Right forelimb (tissue), 1 donor: Measurements from ENCODE around the gene PDHX.
"Not testable (repeated sequence)": the region's sequence is repeated elsewhere in the genome, so short reads cannot be mapped to it uniquely, and the experiment has no call there.

Experiments used
- DNase-seq: peaks from one replicate; pipeline ENCODE4 v3.0.0-alpha.2; 2018

PDHX gene

DNA sequence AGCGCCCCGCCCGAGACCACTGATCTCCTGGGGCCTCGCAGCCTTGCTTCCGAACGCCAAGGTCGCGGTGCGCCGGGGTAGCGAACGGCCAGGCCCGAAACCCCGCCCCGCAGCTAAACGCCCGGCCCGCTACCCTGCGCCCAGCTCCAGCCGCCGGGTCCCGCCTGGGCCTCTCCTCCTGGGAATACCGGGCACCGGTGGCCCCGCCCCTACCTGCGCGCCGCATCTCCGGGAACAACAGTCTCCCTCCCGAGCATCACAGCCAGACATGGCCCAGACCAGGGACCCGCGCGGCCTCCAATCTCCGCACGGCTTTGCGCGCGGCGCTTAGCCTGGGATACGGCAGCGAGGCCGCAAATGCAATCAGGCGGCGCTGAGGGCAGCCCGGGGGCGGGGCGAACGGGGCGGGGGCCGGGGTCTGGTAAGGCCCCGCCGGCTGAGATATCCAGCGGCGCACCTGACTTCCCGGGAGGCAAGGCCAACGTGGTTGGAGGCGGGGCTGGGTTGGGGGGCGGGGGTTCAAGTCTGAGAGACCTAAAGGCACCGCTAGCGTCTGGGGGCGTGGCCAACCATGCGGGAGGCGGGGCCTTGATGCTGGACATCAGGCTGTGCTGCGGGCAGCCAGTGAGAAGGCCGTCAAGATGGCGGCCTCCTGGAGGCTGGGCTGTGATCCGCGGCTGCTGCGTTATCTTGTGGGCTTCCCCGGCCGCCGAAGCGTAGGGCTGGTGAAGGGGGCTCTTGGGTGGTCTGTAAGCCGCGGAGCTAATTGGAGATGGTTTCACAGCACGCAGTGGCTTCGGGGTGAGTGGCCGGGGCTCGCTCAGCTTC is at the start of gene PDHX, which contains the start of gene APIP:
TSS of gene PDHX (plus strand) at position 604 of the 828 bp plus-strand sequence. CDS start at position 642, 38 bp downstream.
TSS of gene APIP (minus strand) at position 365 of the 828 bp plus-strand sequence. CDS start at position 270, 95 bp downstream.
- peak; percentile 99 for DNase-seq

DNA sequence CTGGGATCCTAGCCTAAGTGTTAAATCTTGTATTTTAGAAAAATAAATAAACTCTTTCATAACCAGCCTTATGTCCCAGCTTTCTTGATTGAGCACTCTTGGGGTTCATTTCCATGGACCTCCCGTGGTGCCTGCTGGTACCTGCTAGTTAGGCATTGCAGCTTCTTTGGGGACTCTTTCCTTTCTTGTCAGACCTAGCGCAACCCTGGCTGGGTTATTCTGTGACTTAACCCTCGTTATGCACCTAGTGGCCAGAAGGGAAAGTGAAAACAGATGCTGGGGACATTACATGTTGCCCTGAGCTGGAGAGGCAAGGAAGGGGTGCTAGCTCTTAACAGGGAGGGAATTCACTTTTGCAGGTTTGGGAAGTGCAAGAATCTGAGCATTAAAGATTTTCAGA is 47.0 kb upstream of the PDHX start:
- DNase-seq = no peak

DNA sequence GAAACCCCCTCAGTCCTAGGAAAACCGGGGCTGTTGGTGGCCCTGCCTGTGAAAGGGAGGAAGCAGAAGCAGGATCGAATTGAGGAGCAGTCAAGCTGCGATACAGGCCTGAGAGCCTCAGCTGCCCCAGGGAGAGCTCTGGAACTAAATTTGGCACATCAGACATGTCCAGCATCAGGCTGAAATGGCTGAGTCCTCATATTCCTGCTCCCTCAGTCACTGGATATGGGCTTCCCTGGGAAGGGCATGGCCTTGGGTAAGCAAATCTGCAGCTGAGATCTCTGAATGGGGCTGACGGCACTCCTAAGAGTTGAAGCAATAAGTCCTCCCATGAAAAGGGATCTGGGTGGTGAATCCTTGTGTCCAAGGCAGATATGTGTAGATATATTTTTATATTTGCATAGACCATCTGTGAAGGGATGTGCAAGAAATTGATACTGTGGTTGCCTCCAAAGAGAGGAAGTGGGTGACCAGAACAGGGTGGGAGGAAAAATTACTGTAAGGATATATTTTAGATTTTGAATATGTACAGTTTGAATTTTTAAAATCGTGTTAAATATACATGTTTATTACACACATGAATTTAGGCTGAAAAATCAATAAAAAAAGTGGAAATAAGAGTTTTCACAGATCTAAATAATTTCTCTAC is 45.7 kb upstream of the PDHX start:
- DNase-seq = no peak

DNA sequence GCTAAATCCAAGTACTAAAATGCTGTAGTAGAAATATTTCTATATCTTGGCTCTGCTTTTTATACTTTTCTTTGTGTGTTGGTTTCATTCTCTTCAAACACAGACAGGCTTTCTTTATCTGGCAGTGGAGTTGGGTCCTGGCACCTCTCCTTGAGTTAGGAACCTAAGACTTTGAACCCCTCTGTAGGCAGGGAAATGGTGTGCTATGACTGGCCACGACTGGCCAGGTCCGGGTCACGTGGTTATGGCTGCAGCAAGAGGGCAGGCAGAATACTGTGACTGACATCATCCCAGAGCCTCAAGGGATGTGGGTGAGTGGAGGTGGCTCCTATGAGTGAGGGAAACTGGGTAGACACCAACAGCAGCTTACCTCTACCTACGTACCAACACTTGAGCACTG is 42.2 kb upstream of the PDHX start:
- no peak for DNase-seq

DNA sequence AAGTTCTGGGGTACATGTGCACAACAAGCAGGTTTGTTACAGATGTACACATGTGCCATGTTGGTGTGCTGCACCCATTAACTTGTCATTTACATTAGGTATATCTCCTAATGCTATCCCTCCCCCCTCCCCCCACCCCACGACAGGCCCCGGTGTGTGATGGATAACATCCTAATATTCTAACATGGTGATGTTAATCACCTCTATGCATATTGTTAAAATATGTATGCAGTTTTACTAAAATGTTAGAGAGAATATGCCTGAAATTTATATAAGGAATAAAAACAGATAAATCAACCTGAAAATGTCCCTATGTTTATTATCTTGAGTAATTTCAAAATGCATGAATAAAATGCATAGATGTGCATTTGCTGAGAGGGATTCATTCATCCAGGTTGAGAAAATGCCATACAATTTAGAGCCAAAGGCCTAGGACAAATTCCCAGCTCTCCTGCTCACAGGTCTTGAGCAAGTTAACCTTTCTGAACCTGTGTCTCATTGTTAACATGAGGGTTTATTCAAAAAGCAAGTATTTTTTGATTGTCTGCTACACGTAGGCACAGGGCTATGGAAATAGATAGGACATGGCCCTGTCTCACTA is 38.9 kb upstream of the PDHX start:
- no peak for DNase-seq

DNA sequence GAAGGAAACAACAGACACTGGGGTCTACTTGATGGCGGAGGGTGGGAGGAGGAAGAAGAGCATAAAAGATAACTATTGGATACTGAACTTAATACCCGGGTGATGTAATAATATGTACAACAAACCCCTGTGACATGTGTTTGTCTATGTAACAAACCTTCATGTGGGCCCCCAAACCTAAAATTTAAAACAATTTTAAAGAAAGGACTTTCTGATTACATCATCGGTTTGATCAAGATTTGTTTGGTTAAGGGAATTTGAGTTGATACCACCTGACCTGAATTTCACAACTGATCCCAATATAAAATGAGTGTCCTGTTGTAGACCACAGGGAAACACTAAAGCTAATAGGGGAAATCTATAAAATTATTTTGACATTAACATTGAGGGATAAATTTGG is 34.5 kb upstream of the PDHX start:
- no peak for DNase-seq

DNA sequence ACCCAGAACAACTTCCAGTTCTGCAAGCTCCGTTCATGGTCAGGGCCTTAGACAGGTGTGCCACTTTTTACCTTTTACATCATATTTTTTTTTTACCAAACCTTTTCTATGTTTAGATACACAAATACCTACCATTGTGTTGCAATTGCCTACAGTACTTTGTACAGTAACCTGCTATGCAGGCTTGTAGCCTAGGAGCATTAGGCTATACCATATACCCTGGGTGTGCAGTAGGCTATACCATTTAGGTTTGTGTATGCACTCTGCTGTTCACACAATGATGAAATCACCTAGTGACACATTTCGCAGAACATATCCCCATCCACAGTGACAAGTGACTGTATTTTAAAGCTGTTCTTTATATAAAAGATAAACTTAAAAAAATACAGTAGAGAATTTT is 29.8 kb upstream of the PDHX start:
- DNase-seq = no peak

DNA sequence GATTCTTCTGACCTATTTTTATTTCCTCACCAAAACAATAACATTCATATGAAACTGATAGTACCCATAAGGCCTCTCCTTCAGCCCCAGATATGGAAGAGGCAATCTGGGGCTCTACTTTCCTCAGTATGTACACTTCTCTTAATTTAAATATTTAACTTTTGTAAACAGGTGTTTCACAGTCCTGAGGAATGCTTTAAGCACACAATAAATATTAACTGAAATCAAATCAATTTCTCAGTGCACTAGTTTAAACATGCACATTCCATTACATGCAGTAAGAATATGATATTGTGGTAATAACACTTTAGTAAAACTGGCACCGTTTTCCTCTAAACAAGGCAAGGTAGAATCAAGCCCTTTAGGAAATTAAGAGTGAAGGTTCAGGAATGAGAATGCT is 29.2 kb upstream of the PDHX start:
- no peak for DNase-seq

DNA sequence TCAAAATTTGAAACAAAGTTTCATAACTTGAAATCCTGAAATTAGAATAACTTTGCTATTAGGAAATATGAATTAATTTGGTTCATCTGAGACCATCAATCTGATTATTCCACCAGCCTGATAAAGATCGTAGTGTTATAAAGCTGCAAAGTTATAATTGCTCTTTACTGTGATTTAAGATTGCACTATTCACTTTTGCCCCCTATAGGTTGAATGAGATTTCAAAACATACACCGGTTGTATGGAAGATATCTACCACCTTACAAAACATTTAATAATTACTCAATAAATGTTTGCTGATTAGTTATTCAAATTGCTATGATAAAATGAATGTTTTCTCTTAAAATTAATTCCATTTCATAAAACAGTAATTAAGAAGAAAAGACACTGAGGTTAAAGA is 26.3 kb upstream of the PDHX start:
- no peak for DNase-seq

DNA sequence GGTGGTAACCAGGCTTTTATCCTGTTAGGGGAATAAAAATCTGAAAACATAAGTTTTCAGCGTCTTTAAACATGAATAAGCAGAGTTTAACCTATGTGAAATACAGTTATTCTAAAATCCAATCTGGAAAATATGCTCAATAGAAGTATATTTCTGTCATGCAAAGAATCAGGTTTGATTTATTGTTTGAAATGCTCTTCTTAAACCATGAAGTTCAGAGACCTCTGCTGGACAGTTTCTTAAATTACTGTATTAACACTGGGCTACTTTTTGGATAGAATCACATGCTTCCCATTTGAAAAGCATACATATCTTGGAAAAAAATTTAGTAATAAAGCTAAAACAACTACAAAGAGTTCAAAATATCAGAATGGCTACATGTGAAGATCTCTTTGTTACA is 25.6 kb upstream of the PDHX start:
- no peak for DNase-seq

DNA sequence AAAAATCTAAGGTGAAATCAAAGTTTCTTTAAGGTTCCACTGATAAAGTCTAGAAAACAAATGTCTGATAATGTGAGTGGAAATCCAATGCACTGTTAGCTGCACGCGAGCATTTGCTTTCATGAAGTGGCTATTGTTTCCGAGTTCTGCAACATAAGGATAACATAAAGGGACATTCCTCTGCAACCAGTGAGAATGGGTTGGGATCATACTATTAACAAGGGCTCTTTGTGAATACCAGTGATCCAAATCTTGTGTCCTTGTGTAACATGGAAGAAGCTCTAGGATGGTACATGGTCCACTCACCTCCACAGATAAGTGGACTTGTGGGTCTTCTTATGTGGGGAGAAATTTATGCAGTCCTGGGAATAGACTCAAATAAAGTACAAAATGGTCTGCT is 24.8 kb upstream of the PDHX start:
- no peak for DNase-seq

DNA sequence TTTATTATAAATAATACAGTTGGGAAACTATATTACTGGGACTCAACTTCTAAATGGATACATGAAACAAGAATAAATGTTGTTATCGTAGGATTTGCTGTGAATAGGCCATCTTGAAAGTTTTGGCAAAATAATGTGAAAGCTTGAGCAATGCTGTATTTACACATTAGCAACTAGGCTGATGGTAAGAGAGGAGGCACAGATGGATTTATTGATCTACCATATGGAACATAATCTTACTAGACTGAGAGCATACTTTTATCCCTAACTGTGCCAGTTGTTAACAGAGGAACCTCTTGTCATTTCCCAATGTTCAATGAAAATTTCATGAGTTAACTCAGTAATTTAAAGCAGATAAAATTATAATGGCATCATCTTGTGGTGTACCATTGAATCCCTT is 23.0 kb upstream of the PDHX start:
- DNase-seq = no peak

DNA sequence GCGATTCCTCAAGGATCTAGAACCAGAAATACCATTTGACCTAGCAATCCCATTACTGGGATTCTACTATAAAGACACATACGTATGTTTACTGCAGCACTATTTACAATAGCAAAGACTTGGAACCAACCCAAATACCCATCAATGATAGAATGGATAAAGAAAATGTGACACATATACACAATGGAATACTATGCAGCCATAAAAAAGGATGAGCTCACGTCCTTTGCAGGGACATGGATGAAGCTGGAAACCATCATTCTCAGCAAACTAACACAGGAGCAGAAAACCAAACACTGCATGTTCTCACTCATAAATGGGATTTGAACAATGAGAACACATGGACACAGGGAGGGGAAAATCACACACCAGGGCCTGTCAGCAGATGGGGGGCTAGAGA is 20.2 kb upstream of the PDHX start:
- not testable (repeated sequence) for DNase-seq

DNA sequence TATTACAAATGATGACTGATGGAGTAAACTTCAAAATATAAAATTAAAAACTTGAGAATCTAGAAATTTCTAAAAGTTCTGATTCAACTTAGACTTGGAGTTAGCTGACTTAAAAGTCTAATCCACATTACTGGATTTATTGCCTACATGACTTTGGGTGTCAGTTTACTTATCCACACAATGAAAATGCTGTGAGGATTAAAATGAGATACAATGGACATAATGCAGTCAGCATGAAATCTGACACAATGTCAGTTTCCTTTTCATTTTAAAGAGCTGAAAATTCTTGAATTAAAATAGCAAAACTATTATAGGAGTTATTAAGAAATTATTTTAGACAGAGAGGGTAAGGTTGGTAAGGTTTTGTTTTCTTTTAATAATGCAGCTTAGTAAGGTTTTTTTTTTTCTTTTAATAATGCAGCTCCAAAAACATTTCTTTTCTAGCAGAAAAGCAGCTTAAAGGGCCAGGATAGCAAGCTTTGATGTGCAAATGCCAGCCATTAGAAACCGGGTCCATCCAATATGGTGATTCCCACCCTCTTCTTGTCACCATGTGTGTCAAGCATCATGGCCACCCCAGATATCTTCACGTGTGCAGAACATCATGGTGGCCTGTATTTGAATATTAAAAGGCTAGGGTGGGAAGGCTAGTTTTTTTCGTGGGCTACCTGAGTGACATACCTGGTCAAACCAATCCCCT is 19.1 kb upstream of the PDHX start:
- DNase-seq = no peak

DNA sequence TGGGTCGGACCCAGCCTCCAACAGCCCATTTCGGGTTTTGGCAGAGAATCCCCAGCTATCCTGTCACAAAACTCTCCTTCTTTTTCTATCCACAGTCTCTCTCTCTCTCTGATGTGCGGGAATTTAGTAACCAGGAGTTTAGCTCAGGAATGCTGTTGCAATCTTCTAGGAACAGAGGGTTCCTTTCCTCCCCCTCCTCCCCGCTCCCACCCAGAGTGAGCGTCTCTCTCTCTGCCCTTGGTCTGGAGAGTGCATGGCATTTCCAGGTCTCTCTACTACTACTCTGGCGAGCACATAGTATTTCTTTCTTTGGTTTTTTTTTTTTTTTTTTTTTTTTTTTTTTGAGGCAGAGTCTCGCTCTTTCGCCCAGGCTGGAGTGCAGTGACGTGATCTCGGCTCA is 17.9 kb upstream of the PDHX start:
- no peak for DNase-seq

DNA sequence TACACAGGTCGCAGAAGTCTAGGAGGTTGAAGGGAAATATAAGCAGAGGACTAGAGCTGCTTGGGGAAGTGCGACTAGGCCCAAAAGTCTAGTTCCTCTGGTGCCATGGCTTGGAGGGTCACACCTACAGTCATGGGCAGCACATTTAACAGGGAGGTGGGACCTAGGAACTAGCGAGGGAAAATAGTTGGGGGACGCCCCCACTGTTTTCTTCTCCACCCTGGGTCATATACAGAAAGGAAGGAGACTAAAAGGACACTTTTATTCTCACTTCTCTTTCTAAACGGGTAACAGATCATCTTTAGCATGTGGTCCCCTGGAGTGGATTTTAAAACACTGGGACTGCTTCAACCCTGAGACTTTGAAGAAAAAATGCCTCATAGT is 16.8 kb upstream of the PDHX start:
- DNase-seq = no peak

DNA sequence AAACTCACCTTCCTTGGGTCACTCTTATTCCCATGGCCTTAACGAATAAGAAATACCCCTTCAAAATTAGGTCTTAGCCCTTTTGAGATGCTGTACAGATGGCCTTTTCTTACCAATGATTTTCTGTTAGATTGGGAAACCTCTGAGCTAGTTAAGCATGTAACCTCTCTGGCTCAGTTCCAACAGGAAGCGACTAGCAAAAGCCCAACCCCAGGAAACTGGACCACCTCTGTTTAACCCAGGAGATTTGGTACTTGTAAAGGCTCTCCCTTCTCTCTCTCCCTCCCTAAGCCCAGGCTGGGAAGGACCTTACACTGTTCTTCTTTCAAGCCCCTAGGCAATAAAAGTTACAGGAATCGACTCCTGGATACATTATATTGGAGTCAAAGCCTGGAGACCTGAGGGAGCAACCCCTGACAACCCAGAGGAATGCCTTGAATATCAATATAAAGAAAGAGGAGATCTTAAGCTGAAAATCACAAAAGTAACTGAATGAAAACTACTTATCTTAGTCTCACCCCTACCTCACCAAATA is 11.9 kb upstream of the PDHX start:
- no peak for DNase-seq

DNA sequence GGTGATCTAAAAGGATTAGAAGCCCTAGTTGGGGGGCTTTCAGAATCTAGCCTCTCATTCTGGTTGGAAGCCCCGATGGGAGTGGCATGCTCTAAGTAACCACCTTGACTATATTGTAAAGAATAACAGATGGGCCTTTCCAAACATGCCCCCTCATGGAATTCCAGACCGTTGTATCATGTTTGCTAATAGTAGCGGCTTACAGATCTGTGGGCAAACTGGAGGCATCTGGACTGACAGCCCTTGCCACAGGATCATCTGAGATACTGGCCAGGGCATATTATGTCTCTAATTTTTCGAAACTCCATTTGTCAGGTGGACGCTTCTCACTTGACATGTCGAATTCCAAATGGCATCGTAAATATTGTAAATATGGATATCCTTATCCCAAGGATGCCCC is 10.8 kb upstream of the PDHX start:
- DNase-seq = no peak

DNA sequence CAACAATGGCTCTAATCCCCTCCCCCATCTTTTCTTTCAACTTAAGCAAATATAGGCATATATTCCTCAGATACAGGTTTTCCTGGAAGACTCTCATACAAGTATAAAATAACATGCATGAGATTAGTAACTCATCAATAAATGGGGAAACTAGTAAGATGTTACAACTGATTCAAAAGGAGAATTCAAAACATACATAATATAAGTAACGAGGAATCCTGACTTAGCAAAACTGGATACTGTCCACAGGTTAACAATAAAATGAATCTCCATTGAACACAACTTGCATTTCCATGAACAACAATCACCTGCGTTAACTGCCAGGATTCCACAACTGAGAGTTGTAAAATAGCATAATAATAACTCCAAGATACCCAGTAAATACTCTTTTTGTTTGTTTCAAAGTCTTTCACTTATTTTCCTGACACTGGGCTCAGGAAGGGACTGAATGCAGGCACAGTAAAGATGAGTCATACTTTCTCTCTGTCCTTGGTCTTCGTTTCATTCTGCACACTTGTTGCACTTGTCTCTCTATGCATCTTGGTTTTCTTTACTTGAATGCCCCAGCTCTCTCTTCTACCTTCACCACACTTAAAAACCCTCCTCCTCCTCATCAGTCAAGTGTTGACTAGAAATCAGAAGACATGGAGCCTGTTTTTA is 8.4 kb upstream of the PDHX start:
- no peak for DNase-seq

DNA sequence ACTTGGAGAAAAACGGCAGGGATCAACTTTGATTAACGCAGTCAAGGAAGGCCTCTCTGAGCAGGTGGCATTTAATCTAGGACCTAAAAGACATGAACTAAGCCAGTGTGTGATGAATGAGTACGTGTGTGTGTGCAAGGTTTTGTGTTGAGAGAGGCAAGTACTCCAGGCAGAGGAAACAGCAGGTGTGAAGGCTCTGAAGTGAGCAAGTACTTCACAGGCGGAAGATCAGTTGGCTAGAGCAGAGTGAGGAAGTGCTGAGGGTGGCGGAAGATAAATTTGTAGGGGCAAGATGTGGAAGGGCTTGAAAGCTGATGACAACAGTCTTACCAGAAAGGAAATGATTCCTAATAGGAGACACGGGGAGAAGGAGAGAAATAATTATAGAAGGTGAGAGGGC is 7.0 kb upstream of the PDHX start:
- DNase-seq = no peak

DNA sequence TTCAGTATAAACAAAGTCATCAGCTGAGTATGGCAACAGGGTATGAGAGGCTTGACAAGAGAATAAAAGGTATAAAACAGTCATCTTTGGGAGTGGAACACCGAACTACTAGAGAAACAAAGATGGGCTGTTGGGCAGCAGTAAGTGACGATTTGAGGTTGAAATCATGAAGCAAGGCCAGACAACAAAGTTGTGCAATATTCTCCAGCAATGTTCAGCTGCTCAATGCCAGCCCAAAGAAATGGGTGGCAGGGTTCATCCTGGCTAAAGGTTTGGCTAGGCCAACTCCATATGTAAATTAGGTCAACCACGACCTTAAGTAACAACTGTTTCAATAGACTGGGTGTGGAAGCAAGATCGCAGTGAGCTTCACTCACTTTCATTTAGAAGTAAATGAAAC is 6.5 kb upstream of the PDHX start:
- DNase-seq = no peak

DNA sequence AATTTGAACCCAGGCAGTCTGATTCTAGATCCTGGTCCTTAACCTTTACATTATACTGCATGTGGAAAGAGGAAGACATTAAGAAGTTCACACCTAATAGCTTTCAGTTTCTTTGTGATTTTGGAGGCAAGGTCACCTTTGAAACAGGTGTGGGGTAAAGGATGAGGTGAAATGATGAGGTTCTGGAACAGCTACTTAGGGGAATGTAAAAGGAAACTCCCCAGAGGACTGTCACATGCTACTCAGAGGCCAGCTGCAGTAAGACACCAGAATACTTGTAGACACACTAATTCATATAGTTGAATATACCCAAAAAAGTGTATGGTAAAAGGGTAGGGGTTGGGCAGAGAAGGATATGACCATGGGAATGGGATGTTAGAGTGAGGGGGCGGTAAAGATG is 5.6 kb upstream of the PDHX start:
- DNase-seq = no peak

DNA sequence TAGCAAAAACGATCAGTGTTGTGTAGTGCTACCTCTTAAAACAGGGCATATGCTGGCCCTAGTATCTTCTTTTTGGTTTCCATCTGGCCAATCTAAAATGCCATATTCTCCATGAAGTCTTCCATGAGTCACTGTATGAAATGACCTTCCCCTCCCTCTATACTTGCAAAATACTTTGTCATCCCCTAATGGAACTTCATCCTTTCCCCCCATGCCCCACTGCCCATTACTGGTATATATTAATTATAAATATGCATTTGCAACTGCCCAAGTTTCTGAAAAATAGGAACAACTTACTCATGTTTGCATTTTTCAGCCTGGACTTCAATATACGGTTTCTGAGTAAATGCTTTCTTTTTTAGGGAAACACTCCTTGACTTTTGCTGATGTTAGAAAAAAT is 4.7 kb upstream of the PDHX start:
- no peak for DNase-seq
